Progenitor cell of endocrine pancreas (in vitro differentiated cells): Measurements from ENCODE around the gene SUN1. TPM values are rescaled to one million over a fixed set of nuclear protein-coding genes. Genes with fewer than 3 reads are reported as not detected.

Experiments
- DNase-seq: peaks from one replicate; pipeline ENCODE4 v3.0.0; 2021; ENCODE audit warnings: low spot score; ENCODE audit not compliant: unreplicated experiment
- H3K27ac Mint-ChIP-seq: 2 replicates; pipeline ENCODE4 v1.8.0; 2021; ENCODE audit warnings: mild to moderate bottlenecking, moderate library complexity, mixed read lengths
- H3K27me3 Mint-ChIP-seq: 2 replicates; pipeline ENCODE4 v1.8.0; 2021; ENCODE audit warnings: mixed read lengths
- H3K36me3 Mint-ChIP-seq: 2 replicates; pipeline ENCODE4 v1.8.0; 2022; ENCODE audit warnings: mixed read lengths; ENCODE audit not compliant: insufficient read depth
- H3K4me1 Mint-ChIP-seq: 2 replicates; pipeline ENCODE4 v1.8.0; 2021; ENCODE audit warnings: low read depth, mixed read lengths
- H3K4me3 Mint-ChIP-seq: 2 replicates; pipeline ENCODE4 v1.8.0; 2021; ENCODE audit warnings: low read depth, mild to moderate bottlenecking, moderate library complexity, mixed read lengths
- H3K9me3 Mint-ChIP-seq: 2 replicates; pipeline ENCODE4 v1.8.0; 2021; ENCODE audit warnings: low read depth, mixed read lengths
- CTCF ChIP-seq: fragments of 200-600 bp; sonication (generic); IDR thresholded peaks from one replicate; pipeline ENCODE4 v1.5.0; 2021; ENCODE audit warnings: antibody characterized with exemption, mild to moderate bottlenecking; ENCODE audit not compliant: unreplicated experiment
- total RNA-seq: library from RNA; stranded (reverse); gene quantifications from 2 replicates; pipeline ENCODE4 v1.2.1, GENCODE V29; 2021

SUN1 gene
- total RNA-seq, 1 donor from 2014 or later: 152 TPM

DNA sequence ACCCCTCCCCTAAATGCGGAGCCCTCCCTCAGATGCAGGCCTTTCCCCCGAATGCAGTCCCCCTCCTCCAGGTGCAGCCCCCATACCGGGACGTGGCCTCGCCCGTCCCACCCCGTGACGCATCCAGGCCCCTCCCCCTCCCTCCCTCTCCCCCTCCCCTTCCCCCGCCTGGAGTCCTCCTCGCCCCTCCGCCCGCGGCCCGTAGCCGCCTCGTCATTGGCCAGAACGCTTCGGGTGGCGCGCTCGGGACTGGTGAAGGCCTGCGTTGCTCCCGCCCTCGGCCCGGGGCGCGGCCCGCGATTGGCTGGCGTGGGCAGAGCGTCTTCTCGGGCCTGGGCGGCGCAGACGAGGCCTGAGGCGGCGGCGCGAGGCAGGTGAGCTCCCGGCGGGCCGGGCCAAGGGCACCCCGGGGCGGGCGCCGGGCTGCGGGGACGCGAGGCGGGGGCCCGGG is 16.0 kb upstream of the SUN1 start:
- H3K27me3 Mint-ChIP-seq: peaks cover 9% of the 10 kb centered on the region
- no peak overlapping the region for H3K27ac Mint-ChIP-seq
- H3K4me1 Mint-ChIP-seq: peaks cover 32% of the 10 kb centered on the region

DNA sequence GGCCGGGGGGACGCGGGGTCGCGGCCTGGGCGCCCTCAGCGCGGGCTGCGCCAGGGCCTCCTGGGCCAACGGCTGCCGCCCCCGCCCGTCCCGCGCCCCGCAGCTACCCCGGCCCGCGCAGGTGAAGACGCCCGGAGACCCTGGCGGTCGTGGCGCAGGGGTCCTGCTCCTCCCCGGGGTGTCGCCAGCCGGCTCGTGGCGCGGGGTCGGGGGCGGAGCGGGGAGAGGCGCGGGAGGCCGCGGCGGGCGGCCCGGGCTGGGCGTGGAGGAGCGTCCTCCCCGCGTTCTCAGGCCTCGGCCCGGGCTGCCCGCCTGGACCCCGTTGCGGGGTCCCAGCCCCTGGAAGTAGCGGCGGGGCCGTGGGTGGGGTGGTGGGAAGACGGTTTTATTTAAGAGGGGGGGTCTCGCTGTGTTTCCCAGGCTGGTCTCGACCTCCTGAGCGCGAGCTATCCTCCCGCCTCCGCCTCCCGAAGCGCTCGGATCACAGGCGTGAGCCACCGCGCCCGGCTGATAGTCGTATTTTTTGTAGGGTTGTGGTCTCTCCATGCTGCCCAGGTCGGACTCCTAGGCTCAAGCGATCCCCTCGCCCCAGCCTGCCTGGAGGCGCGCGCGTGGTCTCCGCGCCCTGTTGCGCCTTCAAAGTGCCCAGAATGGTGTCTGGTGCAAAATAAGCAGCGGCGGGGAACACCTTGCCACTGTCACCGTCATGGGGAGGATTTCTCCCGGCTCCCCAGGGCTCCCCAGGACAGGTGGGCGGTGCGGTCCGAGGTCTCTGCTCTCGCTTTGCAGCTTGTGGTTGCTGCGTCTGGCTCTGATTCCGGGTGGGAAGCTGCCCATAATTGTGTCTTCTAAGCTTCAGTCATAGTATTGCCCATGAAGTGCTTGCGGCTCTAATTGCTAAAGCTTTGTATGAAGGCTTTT is 15.3 kb upstream of the SUN1 start:
- Mint-ChIP-seq H3K4me3 (peak overlapping the region; percentile 87), H3K36me3 (peaks cover 5% of the 10 kb centered on the region), H3K27me3 (peaks cover 9% of the 10 kb centered on the region), H3K9me3 (no peaks in the 10 kb centered on the region), H3K27ac (peak overlapping the region; percentile 97), H3K4me1 (peaks cover 34% of the 10 kb centered on the region)
- peak; percentile 54 for DNase-seq
- TF ChIP-seq CTCF: no peak

More for the DNA sequence above, 16.0 kb upstream of the SUN1 start:
- Mint-ChIP-seq H3K36me3 (peaks cover 5% of the 10 kb centered on the region), H3K4me3 (peak overlapping the region; percentile 78), H3K9me3 (no peaks in the 10 kb centered on the region)
- no peak for TF ChIP-seq CTCF
- peak; percentile 98 for DNase-seq

- no peak for DNase-seq
- Mint-ChIP-seq H3K36me3 (peaks cover 7% of the 10 kb centered on the region), H3K4me3 (peak overlapping the region; percentile 87), H3K4me1 (peaks cover 31% of the 10 kb centered on the region), H3K27me3 (peaks cover 6% of the 10 kb centered on the region), H3K9me3 (no peaks in the 10 kb centered on the region), H3K27ac (peak overlapping the region; percentile 97)
- peak; percentile 40 for TF ChIP-seq CTCF
Measured at GRCh38 chr7:818031-818699, 14.1 kb upstream of the SUN1 start.

DNA sequence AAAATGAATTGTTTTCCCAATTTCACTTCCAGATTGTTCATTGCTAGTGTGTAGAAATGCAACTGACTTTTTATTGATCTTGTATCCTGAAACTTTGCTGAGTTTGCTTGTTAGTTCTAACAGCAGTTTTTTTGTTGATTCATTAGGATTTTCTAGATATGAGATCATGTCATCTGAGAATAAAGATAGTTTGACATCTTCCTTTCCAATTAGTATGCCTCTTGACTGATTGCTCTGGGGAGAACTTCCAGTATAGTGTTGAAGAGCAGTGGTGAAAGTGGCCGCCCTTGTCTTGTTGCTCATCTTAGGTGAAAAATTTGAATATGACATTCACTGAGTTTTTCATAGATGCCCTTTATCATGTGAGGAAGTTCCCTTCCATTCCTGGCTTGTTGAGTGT is 11.9 kb upstream of the SUN1 start:
- Mint-ChIP-seq H3K9me3 (no peaks in the 10 kb centered on the region), H3K27me3 (no peaks in the 10 kb centered on the region), H3K4me3 (no peak overlapping the region), H3K36me3 (peaks cover 8% of the 10 kb centered on the region), H3K4me1 (peaks cover 23% of the 10 kb centered on the region), H3K27ac (peak overlapping the region; percentile 19)
- DNase-seq: no peak
- TF ChIP-seq CTCF: no peak

GRCh38 chr7:821688-822087 is 10.6 kb upstream of the SUN1 start:
- Mint-ChIP-seq H3K27ac (peak overlapping the region; percentile 70), H3K27me3 (no peaks in the 10 kb centered on the region), H3K36me3 (peaks cover 9% of the 10 kb centered on the region), H3K4me1 (peaks cover 26% of the 10 kb centered on the region), H3K4me3 (no peak overlapping the region), H3K9me3 (no peaks in the 10 kb centered on the region)
- TF ChIP-seq CTCF: no peak
- no peak for DNase-seq
